Ureter (tissue), 1 donor: ENCODE measurements around the gene HMX3. TPM values are rescaled to one million over a fixed set of nuclear protein-coding genes. Genes with fewer than 3 reads are reported as not detected.

Experiments
- DNase-seq: peaks from one replicate; pipeline ENCODE4 v3.0.0-alpha.2; 2020; ENCODE audit warnings: low spot score
- total RNA-seq: library from RNA; stranded (reverse); gene quantifications from one replicate; pipeline ENCODE4 v1.2.4, GENCODE V29; 2023
- donor health status: DM: yes; HTN: yes; CAD: no.

The HMX3 gene
- total RNA-seq, 1 donor from 2014 or later = not detected

GRCh38 chr10:123147635-123148413 is 12.1 kb downstream of the HMX3 start, which contains the start of gene HMX2:
Gene HMX2 (plus strand): TSS chr10:123148136. CDS start chr10:123148379, 243 bp downstream.
- no peak for DNase-seq

- no peak for DNase-seq
Observed at GRCh38 chr10:123148414-123149161, 12.8 kb downstream of the HMX3 start.

GRCh38 chr10:123149162-123149567 is 13.4 kb downstream of the HMX3 start:
- DNase-seq = no peak

- DNase-seq = no peak
Observed at GRCh38 chr10:123149568-123150270, 13.9 kb downstream of the HMX3 start.

GRCh38 chr10:123150271-123150985 is 14.7 kb downstream of the HMX3 start:
- DNase-seq = no peak

GRCh38 chr10:123150986-123151736 is 15.4 kb downstream of the HMX3 start:
- no peak for DNase-seq

GRCh38 chr10:123151737-123152135 is 16.0 kb downstream of the HMX3 start:
- no peak for DNase-seq

GRCh38 chr10:123153486-123154091 is 17.8 kb downstream of the HMX3 start:
- DNase-seq = no peak

- DNase-seq = peak; percentile 99
Observed at GRCh38 chr10:123154092-123154710, 18.4 kb downstream of the HMX3 start, which contains the start of gene BUB3. Gene BUB3 (plus strand): TSS chr10:123154402. CDS start chr10:123154918, 516 bp downstream.

- DNase-seq = no peak
Observed at GRCh38 chr10:123154711-123155505, 19.1 kb downstream of the HMX3 start.

- DNase-seq = no peak
Observed at GRCh38 chr10:123156078-123156477, 20.3 kb downstream of the HMX3 start.

- no peak for DNase-seq
Observed at GRCh38 chr10:123157210-123157609, 21.4 kb downstream of the HMX3 start.

GRCh38 chr10:123158682-123159081 is 22.9 kb downstream of the HMX3 start:
- no peak for DNase-seq

- no peak for DNase-seq
Observed at GRCh38 chr10:123160311-123160980, 24.7 kb downstream of the HMX3 start.

GRCh38 chr10:123164319-123164718 is 28.5 kb downstream of the HMX3 start:
- no peak for DNase-seq

- DNase-seq = no peak
Observed at GRCh38 chr10:123165445-123166072, 29.8 kb downstream of the HMX3 start.

GRCh38 chr10:123166618-123167017 is 30.8 kb downstream of the HMX3 start:
- no peak for DNase-seq

GRCh38 chr10:123170961-123171360 is 35.2 kb downstream of the HMX3 start:
- DNase-seq = no peak
